Activated CD8-positive, alpha-beta T cell treated with anti-CD3 and anti-CD28 coated beads for 36 hours (primary cell): ENCODE results near the gene SECTM1. TPM values are rescaled to one million over a fixed set of nuclear protein-coding genes. Genes with fewer than 3 reads are reported as not detected.

Experiments used
- ATAC-seq: fragments of 200-7000 bp; cut with Tn5 transposase; one replicate; pipeline ENCODE4 v1.10.0; 2021; ENCODE audit warnings: mild to moderate bottlenecking, moderate library complexity
- CTCF ChIA-PET: fragments of 350-600 bp; sonication (Branson Sonifier 250); formaldehyde crosslinking; loops from one replicate; lab custom pipeline; 2021; ENCODE audit warnings: antibody characterized with exemption; lab: Charles Lee
- POLR2A ChIA-PET: fragments of 350-600 bp; sonication (Branson Sonifier 250); formaldehyde crosslinking; loops from one replicate; lab custom pipeline; 2021; ENCODE audit warnings: antibody characterized with exemption; lab: Charles Lee
- DNase-seq: peaks from one replicate; pipeline ENCODE4 v3.0.0-alpha.2; 2020
- H3K27ac Mint-ChIP-seq: one replicate; pipeline ENCODE4 v1.8.0; 2021; ENCODE audit warnings: mild to moderate bottlenecking, mixed read lengths
- H3K27me3 Mint-ChIP-seq: one replicate; pipeline ENCODE4 v1.8.0; 2021; ENCODE audit warnings: mixed read lengths
- H3K36me3 Mint-ChIP-seq: one replicate; pipeline ENCODE4 v1.8.0; 2021; ENCODE audit warnings: low read depth, mixed read lengths
- H3K4me1 Mint-ChIP-seq: one replicate; pipeline ENCODE4 v1.8.0; 2021; ENCODE audit warnings: low read depth, mixed read lengths
- H3K4me3 Mint-ChIP-seq: one replicate; pipeline ENCODE4 v1.8.0; 2021; ENCODE audit warnings: mild to moderate bottlenecking, moderate library complexity, mixed read lengths
- H3K9me3 Mint-ChIP-seq: one replicate; pipeline ENCODE4 v1.8.0; 2021; ENCODE audit warnings: mixed read lengths
- CTCF ChIP-seq: fragments of 200-600 bp; IDR thresholded peaks from one replicate; pipeline ENCODE4 v1.8.0; 2022; ENCODE audit warnings: antibody characterized with exemption, mild to moderate bottlenecking
- intact Hi-C: fragments of 100-400 bp; cut with micrococcal nuclease; formaldehyde crosslinking; loops from one replicate; pipeline ENCODE4 v1.10.0; 2022
- total RNA-seq, 2 experiments: library from RNA; stranded (reverse); gene quantifications; one replicate each; pipeline ENCODE4 v1.2.3, GENCODE V29; 2021

The SECTM1 gene
- total RNA-seq, 2 experiments from 2014 or later, result 0.45 to 0.50 TPM

GRCh38 chr17:82305727-82306300 is 27.8 kb downstream of the SECTM1 start:
- no peak overlapping the region for H3K4me3 Mint-ChIP-seq
- POLR2A ChIA-PET, result interaction anchor here (1.1 to 11.5 kb wide), 7 partner anchors 7 to 70 kb away, joined by 3 to 227 read pairs (median 7); partner anchors contain the start of genes CD7 and SECTM1
- H3K27ac Mint-ChIP-seq, result peak overlapping the region; percentile 81
- ATAC-seq (no peak), DNase-seq (no peak)
- no peak for TF ChIP-seq CTCF
- no peaks in the 10 kb centered on the region for H3K27me3 Mint-ChIP-seq
- H3K9me3 Mint-ChIP-seq, result no peaks in the 10 kb centered on the region
- H3K36me3 Mint-ChIP-seq, result no peaks in the 10 kb centered on the region
- peaks cover 56% of the 10 kb centered on the region for H3K4me1 Mint-ChIP-seq
- CTCF ChIA-PET, result interaction anchor here (1.1 to 4.5 kb wide), 5 partner anchors 8 to 111 kb away, joined by 3 to 19 read pairs (median 4); partner anchors contain the start of gene CD7
- intact Hi-C loops, result no loop called here

GRCh38 chr17:82304826-82305726 is 28.5 kb downstream of the SECTM1 start:
- Mint-ChIP-seq H3K27ac (peak overlapping the region; percentile 81), H3K9me3 (no peaks in the 10 kb centered on the region), H3K4me3 (no peak overlapping the region), H3K27me3 (no peaks in the 10 kb centered on the region), H3K4me1 (peaks cover 64% of the 10 kb centered on the region), H3K36me3 (no peaks in the 10 kb centered on the region)
- TF ChIP-seq CTCF, result no peak
- POLR2A ChIA-PET, result interaction anchor here (0.6 to 11.5 kb wide), 9 partner anchors 8 to 144 kb away, joined by 3 to 227 read pairs (median 6); partner anchors contain the start of gene CD7
- ATAC-seq (no peak), DNase-seq (no peak)
- CTCF ChIA-PET, result interaction anchor here (1.1 to 4.5 kb wide), 7 partner anchors 8 to 112 kb away, joined by 3 to 19 read pairs (median 3); partner anchors contain the start of gene CD7
- intact Hi-C loops, result no loop called here

GRCh38 chr17:82303944-82304808 is 29.4 kb downstream of the SECTM1 start:
- H3K9me3 Mint-ChIP-seq, result no peaks in the 10 kb centered on the region
- H3K4me1 Mint-ChIP-seq, result peaks cover 73% of the 10 kb centered on the region
- no peak overlapping the region for H3K4me3 Mint-ChIP-seq
- CTCF ChIA-PET, result interaction anchor here (1.0 to 8.4 kb wide), 6 partner anchors 10 to 68 kb away, joined by 3 to 68 read pairs (median 3); partner anchors contain the start of gene CD7
- ATAC-seq (no peak), DNase-seq (no peak)
- no peaks in the 10 kb centered on the region for H3K27me3 Mint-ChIP-seq
- peak overlapping the region; percentile 69 for H3K27ac Mint-ChIP-seq
- intact Hi-C loops, result no loop called here
- no peaks in the 10 kb centered on the region for H3K36me3 Mint-ChIP-seq
- no peak for TF ChIP-seq CTCF
- POLR2A ChIA-PET, result interaction anchor here (0.6 to 11.5 kb wide), 9 partner anchors 7 to 145 kb away, joined by 3 to 227 read pairs (median 4); partner anchors contain the start of gene CD7

GRCh38 chr17:82302991-82303943 is 30.3 kb downstream of the SECTM1 start:
- intact Hi-C loops, result no loop called here
- ChIA-PET CTCF (interaction anchor here (0.9 to 8.4 kb wide), 7 partner anchors 11 to 97 kb away, joined by 3 to 68 read pairs (median 5); partner anchors contain the start of gene CD7), POLR2A (interaction anchor here (0.7 to 11.5 kb wide), 7 partner anchors 10 to 146 kb away, joined by 3 to 227 read pairs (median 5); partner anchors contain the start of gene CD7)
- Mint-ChIP-seq H3K4me1 (peaks cover 79% of the 10 kb centered on the region), H3K4me3 (peak overlapping the region; percentile 78), H3K9me3 (no peaks in the 10 kb centered on the region), H3K27ac (peak overlapping the region; percentile 100), H3K27me3 (no peaks in the 10 kb centered on the region), H3K36me3 (no peaks in the 10 kb centered on the region)
- no peak for TF ChIP-seq CTCF
- DNase-seq (peak; percentile 55), ATAC-seq (no peak)
